ENCODE results near the gene TXN. TPM values are rescaled to one million over a fixed set of nuclear protein-coding genes. Genes with fewer than 3 reads are reported as not detected.

Gene TXN
- total RNA-seq, 1 donor from 2014 or later = 422 TPM

DNA sequence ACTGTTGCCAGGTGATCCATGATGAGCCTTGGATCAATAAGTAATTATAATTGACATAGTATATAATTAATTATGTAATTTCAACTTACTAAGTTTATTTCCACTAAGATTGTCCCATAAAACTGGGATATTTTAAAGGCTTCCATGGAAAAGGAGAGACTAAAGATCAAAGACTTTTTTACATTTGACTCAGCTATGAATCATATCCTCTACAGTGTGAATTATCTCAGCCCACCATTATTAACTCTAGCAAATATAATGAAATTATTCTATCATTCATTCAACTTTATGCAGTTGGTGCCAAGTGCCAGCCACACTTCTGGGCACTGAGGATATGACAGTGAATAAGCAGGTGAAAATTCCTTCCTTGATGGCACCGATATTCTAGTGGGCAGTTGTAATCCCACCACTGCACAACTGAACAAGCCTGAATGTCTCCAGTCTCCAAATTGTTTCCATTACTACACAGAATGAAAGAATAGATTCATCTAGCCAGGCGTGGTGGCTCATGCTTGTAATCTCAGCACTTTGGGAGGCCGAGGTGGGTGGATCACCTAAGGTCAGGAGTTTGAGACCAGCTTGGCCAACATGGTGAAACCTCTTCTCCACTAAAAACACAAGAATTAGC lies 21.9 kb upstream of the TXN start:
- Mint-ChIP-seq H3K4me1 (ENCODE audit: low read depth) (no peaks in the 10 kb centered on the region), H3K36me3 (ENCODE audit: low read depth) (no peaks in the 10 kb centered on the region), H3K9me3 (no peaks in the 10 kb centered on the region), H3K4me3 (no peak overlapping the region), H3K27ac (no peak overlapping the region), H3K27me3 (ENCODE audit: insufficient read depth) (peaks cover 5% of the 10 kb centered on the region)
- no peak for DNase-seq (ENCODE audit: low spot score)
- intact Hi-C loops (cut with micrococcal nuclease) = no loop called here

DNA sequence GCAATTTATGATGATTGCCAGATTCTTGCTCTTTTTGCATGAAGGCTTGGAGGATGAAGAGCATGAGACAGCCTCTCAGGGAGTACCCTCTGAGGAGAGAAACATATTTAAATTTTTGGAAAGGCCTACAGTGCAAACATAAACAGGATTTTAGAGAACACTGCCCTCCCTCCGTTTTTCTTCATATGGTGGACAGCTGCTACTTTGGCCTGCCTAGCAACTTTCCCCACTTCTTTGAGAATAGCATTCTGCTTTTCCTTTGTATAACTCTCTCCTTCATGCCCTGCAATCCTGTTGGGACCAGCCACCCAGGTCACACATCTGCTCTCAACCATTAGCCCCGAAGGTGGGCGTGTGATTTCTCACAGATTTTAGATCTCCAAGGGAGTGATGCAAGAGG lies 20.5 kb upstream of the TXN start:
- Mint-ChIP-seq H3K4me3 (no peak overlapping the region), H3K36me3 (ENCODE audit: low read depth) (no peaks in the 10 kb centered on the region), H3K4me1 (ENCODE audit: low read depth) (no peaks in the 10 kb centered on the region), H3K27ac (no peak overlapping the region), H3K27me3 (ENCODE audit: insufficient read depth) (peaks cover 7% of the 10 kb centered on the region), H3K9me3 (no peaks in the 10 kb centered on the region)
- intact Hi-C loops (cut with micrococcal nuclease) = no loop called here
- no peak for DNase-seq (ENCODE audit: low spot score)

DNA sequence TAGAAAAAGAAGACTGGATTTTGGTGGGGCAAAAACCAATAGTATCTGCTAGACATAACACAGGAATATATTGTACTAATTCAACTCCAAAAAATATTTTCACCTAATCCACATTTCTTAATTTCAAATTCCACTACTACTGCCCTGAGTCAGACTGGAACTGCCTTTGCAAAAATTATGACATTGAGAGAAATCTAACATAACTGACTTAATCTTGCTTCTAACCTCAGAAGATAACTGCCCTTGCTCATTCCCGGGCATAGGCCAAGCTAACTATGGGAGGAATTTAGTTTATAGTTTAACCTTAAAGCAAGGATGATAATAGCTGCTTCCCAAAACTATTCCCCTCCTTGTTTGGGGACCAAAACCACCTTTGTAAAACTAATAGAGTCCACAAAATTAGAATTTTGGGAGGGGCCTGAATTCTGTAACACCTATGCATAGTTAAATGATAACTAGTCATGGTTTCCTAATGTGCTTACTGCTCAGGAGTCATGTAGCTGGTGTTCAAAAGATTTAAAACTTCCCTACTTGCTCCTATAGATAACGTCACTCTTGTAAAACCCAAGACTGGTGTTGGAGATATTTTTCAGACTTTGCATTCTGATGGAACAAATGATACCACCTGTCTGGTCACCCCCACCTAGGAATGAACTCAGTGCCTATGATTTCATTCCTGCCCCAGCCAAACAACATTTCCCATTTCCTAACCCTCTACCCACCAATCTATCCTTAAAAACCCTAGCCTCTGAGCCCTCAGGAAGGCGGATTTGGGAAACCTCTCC lies 14.1 kb upstream of the TXN start:
- no peaks in the 10 kb centered on the region for H3K4me1 Mint-ChIP-seq (ENCODE audit: low read depth)
- no peak overlapping the region for H3K4me3 Mint-ChIP-seq
- no peak for DNase-seq (ENCODE audit: low spot score)
- H3K9me3 Mint-ChIP-seq = no peaks in the 10 kb centered on the region
- peaks cover 5% of the 10 kb centered on the region for H3K27me3 Mint-ChIP-seq (ENCODE audit: insufficient read depth)
- H3K27ac Mint-ChIP-seq = no peak overlapping the region
- no peaks in the 10 kb centered on the region for H3K36me3 Mint-ChIP-seq (ENCODE audit: low read depth)
- intact Hi-C loops (cut with micrococcal nuclease) = no loop called here

DNA sequence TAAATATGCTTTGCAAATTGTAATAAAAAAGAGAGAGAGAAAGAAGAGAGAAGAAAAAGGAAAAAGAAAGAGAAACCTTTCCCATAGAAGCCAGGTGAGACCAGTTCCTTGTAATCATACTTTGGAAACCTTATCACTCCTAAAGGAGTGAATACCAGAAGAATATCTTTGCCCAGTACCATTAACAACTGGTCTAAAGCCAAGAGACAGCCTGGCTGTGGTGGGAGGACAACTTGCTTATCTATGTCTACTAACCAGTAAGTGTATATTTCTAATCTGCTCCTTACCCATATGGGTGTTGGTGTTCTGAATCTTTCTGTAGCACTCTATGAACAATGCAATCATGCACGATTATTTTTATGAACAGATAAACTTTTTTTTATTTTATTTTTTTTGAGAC lies 10.5 kb upstream of the TXN start:
- H3K27ac Mint-ChIP-seq = no peak overlapping the region
- intact Hi-C loops (cut with micrococcal nuclease) = no loop called here
- no peaks in the 10 kb centered on the region for H3K4me1 Mint-ChIP-seq (ENCODE audit: low read depth)
- peaks cover 6% of the 10 kb centered on the region for H3K27me3 Mint-ChIP-seq (ENCODE audit: insufficient read depth)
- no peak for DNase-seq (ENCODE audit: low spot score)
- no peaks in the 10 kb centered on the region for H3K9me3 Mint-ChIP-seq
- H3K4me3 Mint-ChIP-seq = no peak overlapping the region
- H3K36me3 Mint-ChIP-seq (ENCODE audit: low read depth) = no peaks in the 10 kb centered on the region

DNA sequence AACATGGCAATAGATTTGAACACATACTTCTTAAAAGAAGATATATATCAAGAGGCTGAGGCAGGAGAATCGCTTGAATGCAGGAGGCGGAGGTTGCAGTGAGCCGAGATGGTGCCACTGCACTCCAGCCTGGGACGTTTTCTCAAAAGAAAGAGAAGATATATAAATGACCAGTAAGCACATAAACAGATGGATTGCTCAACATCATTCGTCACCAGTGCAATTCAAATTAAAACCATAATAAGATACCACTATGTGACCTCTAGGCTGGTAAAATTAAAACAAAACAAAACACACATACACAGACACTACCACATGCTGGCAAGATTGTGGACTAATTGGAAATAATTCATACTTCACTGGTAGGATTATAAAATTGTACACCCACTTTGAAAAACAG lies 5.3 kb upstream of the TXN start:
- Mint-ChIP-seq H3K4me1 (ENCODE audit: low read depth) (peaks cover 23% of the 10 kb centered on the region), H3K27me3 (ENCODE audit: insufficient read depth) (peaks cover 17% of the 10 kb centered on the region), H3K9me3 (no peaks in the 10 kb centered on the region), H3K27ac (no peak overlapping the region), H3K4me3 (no peak overlapping the region), H3K36me3 (ENCODE audit: low read depth) (no peaks in the 10 kb centered on the region)
- intact Hi-C loops (cut with micrococcal nuclease) = no loop called here
- no peak for DNase-seq (ENCODE audit: low spot score)

DNA sequence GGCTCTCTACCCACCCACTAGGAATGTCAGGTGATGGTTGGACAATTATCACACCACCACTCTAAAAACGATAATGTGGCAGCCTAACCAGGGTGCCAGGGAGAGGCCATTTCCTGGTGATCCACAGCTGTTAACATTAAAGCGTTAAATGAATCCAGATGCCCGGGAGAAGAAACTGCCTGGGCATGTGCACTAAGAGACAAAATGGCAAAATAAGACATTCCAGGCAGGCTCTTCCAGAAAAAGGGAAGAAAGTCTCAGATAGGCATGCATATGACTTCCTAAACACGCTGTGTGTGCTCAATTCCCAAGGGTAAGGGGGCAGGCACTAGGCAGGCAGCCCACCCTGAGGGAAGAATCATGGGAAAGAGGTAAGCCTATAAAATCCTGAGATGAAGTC lies 4.6 kb upstream of the TXN start:
- Mint-ChIP-seq H3K27me3 (ENCODE audit: insufficient read depth) (peaks cover 17% of the 10 kb centered on the region), H3K9me3 (no peaks in the 10 kb centered on the region)

DNA sequence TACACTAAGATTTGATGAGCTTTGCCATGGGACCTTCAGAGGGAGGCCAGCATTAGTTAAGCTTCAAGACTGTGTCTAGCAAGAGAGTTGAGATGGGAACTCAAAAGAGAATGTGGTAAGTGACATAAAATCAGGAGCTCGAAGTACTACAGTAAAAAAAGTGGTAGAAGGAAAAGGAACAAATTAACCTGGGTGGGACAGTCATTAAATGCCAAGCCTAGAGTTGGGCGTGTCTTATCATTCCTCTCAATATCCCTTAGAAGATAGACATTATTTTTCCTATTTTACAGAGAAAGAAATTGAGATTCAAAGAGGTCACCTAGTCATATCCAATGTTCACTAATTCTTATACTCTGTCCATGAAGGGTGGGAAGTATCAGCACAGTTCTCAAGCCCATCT lies 3.3 kb upstream of the TXN start:
- Mint-ChIP-seq H3K36me3 (ENCODE audit: low read depth) (peaks cover 6% of the 10 kb centered on the region), H3K27ac (no peak overlapping the region), H3K4me3 (no peak overlapping the region), H3K9me3 (no peaks in the 10 kb centered on the region), H3K27me3 (ENCODE audit: insufficient read depth) (peaks cover 17% of the 10 kb centered on the region), H3K4me1 (ENCODE audit: low read depth) (peaks cover 29% of the 10 kb centered on the region)
- DNase-seq (ENCODE audit: low spot score) = no peak
- intact Hi-C loops (cut with micrococcal nuclease) = loop anchor here (5.0 to 10.0 kb wide), 5 partner anchors 365 to 1373 kb away; partner anchors contain the start of genes ABITRAM, DNAJC25, ELP1 and TMEM245

More for the DNA sequence above, 4.6 kb upstream of the TXN start:
- DNase-seq (ENCODE audit: low spot score) = no peak
- H3K27ac Mint-ChIP-seq = no peak overlapping the region
- H3K4me3 Mint-ChIP-seq = no peak overlapping the region
- peaks cover 2% of the 10 kb centered on the region for H3K36me3 Mint-ChIP-seq (ENCODE audit: low read depth)
- intact Hi-C loops (cut with micrococcal nuclease) = no loop called here
- H3K4me1 Mint-ChIP-seq (ENCODE audit: low read depth) = peaks cover 23% of the 10 kb centered on the region

DNA sequence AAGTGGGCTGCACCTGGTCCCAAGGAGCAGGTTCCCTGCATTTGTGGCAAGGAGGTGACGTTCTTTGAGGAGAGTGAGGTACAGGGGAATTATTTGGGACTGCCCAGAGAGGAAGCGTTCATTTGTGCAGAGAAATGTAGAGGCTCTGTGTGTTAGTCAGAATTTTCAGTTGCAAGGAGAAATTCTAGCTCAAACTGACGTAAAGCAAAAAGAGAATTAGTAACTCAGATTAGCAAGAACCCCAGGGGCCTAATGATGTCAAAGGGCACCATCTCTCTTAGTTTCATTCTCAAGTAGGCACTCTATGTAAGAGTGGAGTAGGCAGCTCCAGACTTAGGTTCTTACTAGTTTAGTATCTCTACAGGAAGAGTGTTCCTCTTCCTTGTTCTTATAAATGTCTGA lies 2.4 kb upstream of the TXN start:
- Mint-ChIP-seq H3K36me3 (ENCODE audit: low read depth) (peaks cover 12% of the 10 kb centered on the region), H3K9me3 (no peaks in the 10 kb centered on the region), H3K4me3 (no peak overlapping the region), H3K27me3 (ENCODE audit: insufficient read depth) (peaks cover 17% of the 10 kb centered on the region), H3K4me1 (ENCODE audit: low read depth) (peaks cover 38% of the 10 kb centered on the region), H3K27ac (peak overlapping the region; percentile 38)
- no peak for DNase-seq (ENCODE audit: low spot score)
- intact Hi-C loops (cut with micrococcal nuclease) = loop anchor here (5.0 to 10.0 kb wide), 5 partner anchors 366 to 1374 kb away; partner anchors contain the start of genes ABITRAM, DNAJC25, ELP1 and TMEM245

DNA sequence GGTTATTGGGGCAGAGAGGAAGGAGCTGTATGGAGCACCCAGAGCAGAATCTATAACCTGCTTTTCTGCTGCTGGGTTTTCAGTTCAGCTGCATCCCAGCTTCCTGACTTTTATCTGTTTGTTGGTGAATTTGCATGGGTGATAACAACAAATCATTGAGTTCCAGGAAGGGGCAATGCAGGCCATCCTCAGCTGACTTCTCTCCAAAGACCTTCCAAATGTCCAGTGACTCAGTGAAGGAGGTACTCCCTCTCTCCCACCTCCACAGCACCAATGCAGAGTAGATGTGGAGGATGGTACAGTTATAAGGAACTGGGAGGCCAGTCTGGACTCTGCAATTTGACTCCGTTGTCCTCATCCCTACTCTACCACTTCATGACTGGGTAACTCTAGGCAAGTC lies 1.6 kb upstream of the TXN start:
- Mint-ChIP-seq H3K4me3 (peak overlapping the region; percentile 98), H3K36me3 (ENCODE audit: low read depth) (peaks cover 16% of the 10 kb centered on the region), H3K4me1 (ENCODE audit: low read depth) (peaks cover 45% of the 10 kb centered on the region), H3K27me3 (ENCODE audit: insufficient read depth) (peaks cover 17% of the 10 kb centered on the region), H3K9me3 (no peaks in the 10 kb centered on the region), H3K27ac (peak overlapping the region; percentile 99)
- DNase-seq (ENCODE audit: low spot score) = no peak
- intact Hi-C loops (cut with micrococcal nuclease) = loop anchor here (1.0 to 10.0 kb wide), 10 partner anchors 109 to 1374 kb away; partner anchors contain the start of genes ABITRAM, DNAJC25, ELP1 and TMEM245

DNA sequence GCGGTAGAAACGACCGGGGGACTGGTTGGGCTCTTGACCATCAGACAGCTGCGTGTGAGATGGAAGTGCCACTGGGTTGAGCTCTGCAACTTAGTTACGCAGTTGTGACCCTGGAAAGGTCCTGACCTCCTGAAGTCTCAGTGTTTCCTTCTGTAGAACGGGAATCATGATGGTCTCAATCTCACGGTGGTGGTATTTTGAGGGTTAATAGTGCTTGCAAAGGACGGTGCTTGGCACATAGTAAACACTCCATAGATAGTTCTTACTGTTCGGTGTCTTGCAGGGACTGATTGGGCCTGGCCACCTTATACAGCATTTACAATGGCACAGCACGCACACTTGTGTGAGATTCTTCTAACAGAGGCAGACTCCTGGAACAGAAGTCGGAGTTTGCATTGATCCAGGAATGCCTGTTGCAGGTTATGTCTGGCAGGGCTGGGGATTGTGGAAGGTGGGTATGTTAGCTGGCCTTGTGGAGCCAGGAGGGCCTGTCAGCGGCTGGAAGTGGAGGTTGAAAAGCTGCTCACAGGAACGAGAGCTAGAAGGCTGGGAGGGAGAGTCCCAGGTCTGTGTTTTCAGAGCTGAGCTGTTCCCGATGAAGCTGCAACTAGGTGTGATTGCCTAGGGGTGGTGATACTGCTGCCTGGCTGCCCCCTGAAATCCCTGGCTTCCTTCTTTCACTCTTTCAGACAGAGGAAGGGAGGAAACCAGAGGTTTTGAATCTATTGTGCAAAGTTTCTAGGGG lies 962 bp upstream of the TXN start:
- Mint-ChIP-seq H3K27ac (peak overlapping the region; percentile 99), H3K27me3 (ENCODE audit: insufficient read depth) (peaks cover 17% of the 10 kb centered on the region), H3K4me1 (ENCODE audit: low read depth) (peaks cover 52% of the 10 kb centered on the region), H3K9me3 (no peaks in the 10 kb centered on the region), H3K36me3 (ENCODE audit: low read depth) (peaks cover 21% of the 10 kb centered on the region), H3K4me3 (peak overlapping the region; percentile 98)
- DNase-seq (ENCODE audit: low spot score) = peak; percentile 14
- intact Hi-C loops (cut with micrococcal nuclease) = loop anchor here (1.0 to 10.0 kb wide), 10 partner anchors 108 to 1375 kb away; partner anchors contain the start of genes ABITRAM, DNAJC25, ELP1 and TMEM245

DNA sequence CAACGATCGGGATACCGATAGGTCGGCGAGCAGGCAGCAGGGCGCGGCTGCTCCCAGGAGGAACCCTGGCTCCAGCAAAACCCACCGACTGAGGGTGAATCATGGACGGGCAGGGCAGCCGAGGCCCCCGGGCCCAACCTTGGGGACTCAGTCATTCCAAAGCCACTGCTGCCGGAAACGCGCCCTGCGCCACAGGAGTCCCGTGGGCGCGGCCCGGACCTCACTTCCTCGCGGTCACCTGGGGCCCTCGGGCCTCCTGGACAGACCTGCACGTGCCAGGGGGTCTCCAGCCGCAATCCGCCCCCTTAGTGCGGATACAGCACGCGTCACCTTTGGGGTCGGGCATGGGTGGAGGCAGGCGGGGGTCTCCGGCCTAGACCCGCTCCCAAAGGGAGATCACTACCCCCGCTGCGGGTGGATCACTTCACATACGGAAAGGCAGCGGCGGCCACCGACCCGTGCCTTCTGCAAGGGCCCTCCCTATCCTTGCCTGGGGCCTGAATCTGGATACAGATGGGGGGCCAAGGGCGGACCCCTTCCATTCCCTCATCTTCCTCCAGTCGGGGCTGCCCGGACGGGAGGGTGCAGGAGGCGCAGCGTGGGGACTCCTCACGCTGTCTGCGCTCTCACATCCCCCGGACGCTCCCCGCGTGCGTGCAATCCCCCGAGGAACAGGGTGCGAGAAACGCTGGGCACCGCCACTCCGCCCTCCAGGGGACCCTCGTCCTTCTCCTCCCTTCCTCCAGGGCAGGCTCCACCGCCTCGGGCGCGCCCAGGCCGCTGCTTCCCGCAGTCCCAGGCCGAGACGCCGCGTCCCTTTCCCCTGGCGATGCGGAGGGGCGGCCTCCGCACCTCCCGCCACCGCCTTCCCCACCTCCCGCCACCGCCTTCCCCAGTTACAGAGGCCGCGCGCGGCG lies 586 bp downstream of the TXN start:
- H3K4me3 Mint-ChIP-seq = peak overlapping the region; percentile 98
- peaks cover 4% of the 10 kb centered on the region for H3K27me3 Mint-ChIP-seq (ENCODE audit: insufficient read depth)
- H3K36me3 Mint-ChIP-seq (ENCODE audit: low read depth) = peaks cover 25% of the 10 kb centered on the region
- intact Hi-C loops (cut with micrococcal nuclease) = loop anchor here (2.0 to 10.0 kb wide), 9 partner anchors 107 to 1377 kb away; partner anchors contain the start of genes ABITRAM, DNAJC25, ELP1 and TMEM245
- peak overlapping the region; percentile 100 for H3K27ac Mint-ChIP-seq
- peaks cover 59% of the 10 kb centered on the region for H3K4me1 Mint-ChIP-seq (ENCODE audit: low read depth)
- H3K9me3 Mint-ChIP-seq = no peaks in the 10 kb centered on the region
- peak; percentile 35 for DNase-seq (ENCODE audit: low spot score)

DNA sequence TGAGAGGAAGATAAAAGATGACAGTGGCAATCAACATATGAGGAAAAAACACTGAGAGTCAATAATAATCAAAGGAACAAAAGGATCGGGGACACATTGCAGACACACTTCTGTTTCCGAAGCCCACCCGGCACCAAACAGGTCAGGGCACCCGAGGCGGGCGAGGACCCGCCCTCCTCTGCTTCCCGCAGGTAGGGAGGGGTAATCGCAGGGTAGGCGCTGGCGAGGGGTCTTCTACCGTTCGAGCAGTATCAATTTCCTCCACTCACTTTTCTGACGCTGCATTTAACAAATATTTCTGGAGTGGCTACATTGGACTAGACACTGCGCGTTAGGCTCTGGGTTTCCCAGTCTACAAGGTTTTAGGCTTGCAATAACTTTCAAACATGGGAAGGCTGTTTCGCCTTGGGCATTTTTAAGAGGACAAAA lies 1.3 kb downstream of the TXN start:
- Mint-ChIP-seq H3K27ac (peak overlapping the region; percentile 100), H3K9me3 (no peaks in the 10 kb centered on the region), H3K4me1 (ENCODE audit: low read depth) (peaks cover 64% of the 10 kb centered on the region), H3K27me3 (ENCODE audit: insufficient read depth) (peaks cover 2% of the 10 kb centered on the region), H3K36me3 (ENCODE audit: low read depth) (peaks cover 31% of the 10 kb centered on the region), H3K4me3 (peak overlapping the region; percentile 98)
- no peak for DNase-seq (ENCODE audit: low spot score)
- intact Hi-C loops (cut with micrococcal nuclease) = loop anchor here (2.0 to 10.0 kb wide), 6 partner anchors 360 to 1377 kb away; partner anchors contain the start of genes ABITRAM, DNAJC25, ELP1 and TMEM245
